HG03060 (cell line): ENCODE results near the gene ATP9A.
"Not testable (repeated sequence)": the region's sequence is repeated elsewhere in the genome, so short reads cannot be mapped to it uniquely, and the experiment has no call there.

ENCODE experiments used
- ATAC-seq: cut with Tn5 transposase; IDR thresholded peaks from one replicate; pipeline ENCODE4 v1.9.1; 2021; ENCODE audit warnings: low read depth, moderate number of reproducible peaks; ENCODE audit not compliant: unreplicated experiment

The ATP9A gene

GRCh38 chr20:51753220-51753619 lies 15.0 kb downstream of the ATP9A start:
- ATAC-seq = not testable (repeated sequence)

DNA sequence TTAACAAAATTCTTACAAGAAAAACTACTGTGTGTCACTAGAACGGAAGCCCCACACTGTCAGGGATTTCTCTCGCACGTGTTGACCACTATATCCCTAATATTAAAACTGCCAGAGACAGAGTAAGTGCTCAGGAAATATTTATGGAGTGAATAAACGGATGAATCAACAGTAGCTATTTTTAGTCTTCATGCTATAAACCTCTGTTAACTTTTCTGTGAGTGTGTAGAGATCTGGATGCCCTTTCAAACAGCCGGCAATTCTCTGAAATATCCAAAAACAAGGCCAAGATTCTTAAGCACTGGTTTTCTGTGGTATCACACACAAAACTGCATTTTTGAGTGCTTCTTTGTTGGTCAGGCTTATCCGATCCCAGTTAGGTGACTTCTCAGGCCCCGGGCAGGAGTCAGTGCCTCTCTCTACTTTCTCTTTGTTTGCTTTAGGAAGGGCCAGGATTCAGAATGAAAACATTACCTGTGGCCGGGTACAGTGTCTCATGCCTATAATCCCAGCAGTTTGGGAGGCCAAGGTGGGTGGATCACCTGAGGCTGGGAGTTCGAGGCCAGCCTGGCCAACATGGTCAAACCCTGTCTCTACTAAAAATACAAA lies 15.7 kb downstream of the ATP9A start:
- ATAC-seq = no peak

DNA sequence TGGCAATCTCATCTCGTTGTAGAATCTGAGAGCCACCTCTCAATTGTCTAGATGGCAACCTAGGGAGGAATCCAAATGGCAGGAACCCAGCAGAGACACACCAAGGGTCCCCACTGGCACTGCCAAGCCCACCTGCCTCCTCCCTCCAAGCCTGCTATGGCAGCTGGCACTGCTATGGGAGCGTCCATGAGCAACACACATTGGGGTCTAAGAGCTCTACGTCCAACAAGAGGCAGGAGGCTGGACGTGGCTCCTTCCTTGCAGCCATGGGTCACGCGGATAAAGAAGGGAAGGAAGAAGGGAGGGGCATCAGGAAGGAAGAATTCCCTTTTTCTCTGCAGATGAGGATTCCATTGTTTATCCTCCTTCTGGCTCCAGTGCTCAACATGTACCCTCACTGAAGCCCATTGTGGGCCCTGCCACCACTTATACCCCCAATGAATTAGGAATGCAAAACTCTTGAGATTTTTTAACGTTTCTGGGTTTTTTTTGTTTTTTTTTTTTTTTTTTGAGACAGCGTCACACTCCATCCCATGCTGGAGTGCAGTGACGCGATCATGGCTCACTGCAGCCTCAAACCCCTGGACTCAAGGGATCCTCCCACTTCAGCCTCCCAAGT lies 17.3 kb downstream of the ATP9A start:
- no peak for ATAC-seq

DNA sequence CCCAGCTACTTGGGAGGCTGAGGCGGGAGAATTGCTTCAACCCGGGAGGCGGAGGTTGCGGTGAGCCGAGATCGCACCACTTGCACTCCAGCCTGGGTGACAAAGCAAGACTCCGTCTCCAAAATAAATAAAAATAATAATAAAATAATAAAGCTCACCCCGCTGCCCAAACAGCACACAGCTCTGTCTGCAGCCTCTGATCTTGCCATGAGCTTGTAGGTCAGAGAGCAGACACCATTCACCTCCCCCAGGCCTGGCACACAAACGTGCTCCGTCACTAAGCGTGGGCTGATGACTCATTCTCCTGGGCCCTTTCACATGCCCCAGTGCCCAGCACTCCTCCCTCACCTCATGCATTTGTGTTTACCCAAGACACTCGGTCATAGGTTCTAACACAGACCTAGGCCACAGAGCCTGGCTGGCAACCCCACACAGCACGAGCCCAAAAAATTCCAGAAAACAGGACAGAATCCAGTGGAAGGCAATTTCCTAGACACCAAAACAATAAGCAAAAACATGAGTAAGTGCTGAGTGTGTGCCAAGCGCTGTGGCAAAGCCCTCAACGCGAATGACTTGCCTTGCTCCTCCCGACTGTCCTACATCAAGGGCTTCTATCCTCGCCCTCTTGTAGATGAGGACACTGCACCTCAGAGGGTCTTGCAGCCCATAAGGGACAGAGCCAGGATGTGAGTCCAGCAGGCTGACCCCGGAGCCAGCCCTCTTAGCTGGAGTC lies 18.0 kb downstream of the ATP9A start:
- peak; percentile 71 for ATAC-seq

GRCh38 chr20:51749674-51750036 lies 18.5 kb downstream of the ATP9A start:
- ATAC-seq = no peak

DNA sequence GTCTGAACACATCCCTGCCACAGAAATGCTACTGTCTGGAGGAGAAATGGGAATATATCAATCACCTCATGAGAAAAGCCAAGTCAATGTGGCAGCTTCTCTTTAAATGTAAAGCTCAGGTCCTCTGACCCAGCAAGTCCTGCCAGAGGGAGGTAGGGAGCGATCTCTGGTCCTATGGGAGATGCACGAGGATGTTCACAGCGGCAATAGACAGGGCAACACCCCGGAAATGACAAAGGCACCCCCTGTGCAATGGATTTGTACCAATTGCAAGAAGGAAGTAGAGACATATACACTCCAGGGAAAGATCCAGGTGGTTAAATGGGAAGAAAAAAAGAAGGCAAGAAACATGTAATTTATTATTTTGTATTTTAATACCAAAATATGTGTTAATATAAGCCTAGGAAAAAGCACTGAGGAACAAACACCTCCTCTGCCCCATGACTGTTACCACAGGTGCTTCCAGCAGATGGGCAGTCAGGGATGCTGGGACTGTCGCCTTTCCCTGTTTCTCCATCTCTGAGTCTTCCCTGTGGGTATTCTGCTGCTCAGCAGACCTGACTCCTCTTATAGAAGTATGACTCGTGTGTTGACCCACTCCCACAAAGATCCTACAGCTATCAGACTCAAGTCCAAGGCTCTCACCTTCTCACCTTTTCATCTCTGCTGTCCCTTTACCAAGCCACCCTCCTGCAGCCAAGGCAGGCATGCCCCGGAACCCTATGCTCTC lies 20.8 kb downstream of the ATP9A start:
- ATAC-seq = no peak

DNA sequence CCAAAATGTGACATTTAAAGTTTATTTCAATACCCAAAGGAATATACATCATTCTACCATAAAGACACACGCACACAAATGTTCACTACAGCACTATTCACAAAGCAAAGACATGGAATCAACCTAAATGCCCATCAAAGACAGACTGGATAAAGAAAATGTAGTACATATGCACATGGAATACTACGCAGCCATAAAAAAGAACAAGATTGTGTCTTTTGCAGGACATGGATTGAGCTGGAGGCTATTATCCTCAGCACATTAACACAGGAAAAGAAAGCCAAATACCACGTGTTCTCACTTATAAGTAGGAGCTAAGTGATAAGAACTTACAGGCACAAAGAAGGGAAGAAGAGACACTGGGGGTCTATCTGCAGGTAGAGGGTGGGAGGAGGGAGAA lies 22.4 kb downstream of the ATP9A start:
- ATAC-seq = no peak

DNA sequence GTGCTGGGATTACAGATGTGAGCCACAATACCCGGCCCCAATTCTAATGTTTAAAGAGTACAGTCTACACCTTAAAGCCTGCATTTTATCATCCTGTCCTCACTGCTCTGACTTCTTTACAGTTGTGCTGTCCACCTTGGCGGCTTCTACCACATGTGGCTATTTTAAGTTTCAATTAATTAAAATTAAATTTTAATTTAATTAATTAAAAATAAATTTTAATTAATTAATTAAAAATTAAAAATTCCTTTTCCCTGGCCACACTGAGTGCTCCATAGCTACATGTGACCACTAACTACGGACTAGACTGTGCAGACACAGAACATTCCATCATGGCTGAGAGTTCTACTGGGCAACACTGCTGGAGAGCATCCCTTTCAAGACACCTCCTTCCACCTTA lies 27.4 kb downstream of the ATP9A start:
- ATAC-seq = no peak

DNA sequence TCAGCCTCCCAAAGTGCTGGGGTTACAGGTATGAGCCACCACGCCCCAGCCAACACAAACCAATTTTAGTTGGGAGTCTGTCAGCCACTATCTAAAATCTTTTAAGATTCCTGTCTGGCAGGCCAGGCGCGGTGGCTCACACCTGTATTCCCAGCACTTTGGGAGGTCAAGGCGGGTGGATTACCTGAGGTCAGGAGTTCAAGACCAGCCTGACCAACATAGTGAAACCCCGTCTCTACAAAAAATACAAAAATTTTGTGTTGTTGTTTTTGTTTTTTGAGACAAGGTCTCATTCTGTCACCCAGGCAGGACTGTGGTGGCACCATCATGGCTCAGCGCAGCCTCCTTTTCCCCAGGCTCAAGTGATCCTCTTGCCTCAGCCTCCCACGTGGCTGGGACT lies 27.9 kb downstream of the ATP9A start:
- ATAC-seq = not testable (repeated sequence)

DNA sequence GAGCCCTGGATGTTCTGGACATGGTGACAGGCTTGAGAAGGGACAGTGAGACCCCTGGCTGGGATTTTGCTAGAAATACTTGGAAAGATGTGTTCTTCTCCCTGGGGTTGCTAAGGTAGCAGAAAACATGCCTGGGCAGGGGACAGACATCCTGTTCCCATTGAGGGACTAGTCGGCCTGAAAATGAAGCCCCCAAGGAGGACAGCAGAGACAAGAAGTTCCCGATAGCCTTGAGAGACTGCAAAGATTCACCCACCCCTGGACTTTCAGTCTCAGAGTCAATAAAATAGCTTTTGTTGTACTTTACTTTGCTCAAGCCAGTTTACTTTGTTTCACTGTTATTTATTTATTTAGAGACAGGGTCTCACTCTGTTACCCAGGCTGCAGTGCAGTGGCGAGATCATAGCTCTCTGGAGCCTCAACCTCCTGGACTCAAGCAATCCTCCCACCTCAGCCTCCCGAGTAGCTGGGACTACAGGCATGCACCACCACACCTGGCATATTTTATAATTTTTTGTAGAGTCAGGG lies 28.4 kb downstream of the ATP9A start:
- no peak for ATAC-seq

DNA sequence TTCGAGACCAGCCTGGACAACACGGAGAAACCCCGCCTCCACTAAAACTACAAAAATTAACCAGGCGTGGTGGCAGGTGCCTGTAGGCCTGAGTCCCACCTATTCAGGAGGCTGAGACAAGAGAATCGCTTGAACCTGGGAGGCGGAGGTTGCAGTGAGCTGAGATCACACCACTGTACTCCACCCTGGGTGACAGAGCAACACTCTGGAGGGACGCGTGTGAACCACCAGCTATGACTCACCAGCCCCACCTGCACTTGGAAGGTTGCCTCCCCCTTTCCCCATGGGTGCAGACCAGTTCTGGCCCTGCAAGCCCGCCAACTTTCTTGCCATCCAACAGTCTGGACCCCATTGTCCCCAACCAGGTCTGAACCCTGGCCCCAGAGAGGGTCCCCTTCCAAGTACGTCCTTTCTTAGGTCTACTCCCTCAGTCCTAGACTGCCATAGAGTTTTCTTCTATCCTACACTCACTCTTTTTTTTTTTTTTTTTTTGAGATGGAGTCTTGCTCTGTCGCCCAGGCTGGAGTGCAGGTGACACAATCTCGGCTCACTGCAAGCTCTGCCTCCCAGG lies 29.2 kb downstream of the ATP9A start:
- no peak for ATAC-seq

DNA sequence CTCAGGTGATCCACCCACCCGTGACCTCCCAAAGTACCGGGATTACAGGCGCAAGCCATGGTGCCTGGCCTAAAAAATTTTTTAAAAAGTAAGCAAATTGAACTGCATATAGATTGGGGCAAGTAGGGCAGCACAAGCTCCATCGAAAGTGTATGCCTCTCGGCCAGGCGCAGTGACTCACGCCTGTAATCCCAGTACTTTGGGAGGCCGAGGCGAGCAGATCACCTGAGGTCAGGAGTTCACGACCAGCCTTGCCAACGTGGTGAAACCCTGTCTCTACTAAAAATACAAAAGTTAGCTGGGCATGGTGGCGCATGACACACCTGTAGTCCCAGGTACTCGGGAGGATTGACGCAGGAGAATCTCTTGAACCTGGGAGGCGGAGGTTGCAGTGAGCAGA lies 29.9 kb downstream of the ATP9A start:
- ATAC-seq = not testable (repeated sequence)

GRCh38 chr20:51736947-51737346 lies 31.2 kb downstream of the ATP9A start:
- ATAC-seq = no peak

DNA sequence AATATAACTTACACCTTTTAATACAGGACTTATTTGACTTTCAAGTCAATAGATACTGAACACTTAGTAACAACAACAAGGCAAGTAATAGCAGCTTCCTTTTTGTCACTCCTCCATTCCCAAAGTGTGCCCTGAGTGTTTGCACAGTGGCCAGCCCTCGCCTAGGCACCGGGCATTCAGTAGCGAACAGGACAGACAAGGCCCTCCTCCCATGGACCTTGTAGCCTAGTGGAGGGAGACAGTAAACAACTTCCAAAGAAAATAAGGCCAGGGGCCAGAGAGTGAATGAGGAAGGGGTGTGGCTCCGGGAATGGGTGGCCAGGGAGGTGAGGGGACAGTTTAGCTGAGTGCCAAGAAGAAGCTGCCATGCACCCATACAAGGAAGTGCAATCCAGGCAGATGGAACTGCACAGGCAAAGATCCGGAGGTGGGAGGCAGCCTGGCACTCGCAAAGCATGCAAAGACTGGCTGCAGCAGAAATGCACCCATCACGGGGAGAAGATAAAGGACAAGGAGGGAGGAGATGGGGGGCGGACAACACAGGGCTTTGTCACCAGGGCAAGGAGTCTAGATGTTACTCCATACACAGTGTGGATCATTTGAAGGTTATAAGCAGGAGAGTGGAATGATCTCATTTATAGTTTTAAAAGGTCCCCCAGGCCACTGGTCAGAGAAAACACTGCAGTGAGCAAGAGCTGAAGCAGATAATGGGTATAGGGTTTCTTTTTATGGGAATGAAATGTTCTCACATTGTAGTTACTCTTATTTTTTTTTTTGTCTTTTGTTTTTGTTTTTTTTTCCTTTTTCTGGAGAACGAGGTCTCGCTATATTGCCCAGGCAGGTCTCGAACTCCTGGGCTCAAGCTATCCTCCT lies 32.2 kb downstream of the ATP9A start:
- ATAC-seq = no peak

DNA sequence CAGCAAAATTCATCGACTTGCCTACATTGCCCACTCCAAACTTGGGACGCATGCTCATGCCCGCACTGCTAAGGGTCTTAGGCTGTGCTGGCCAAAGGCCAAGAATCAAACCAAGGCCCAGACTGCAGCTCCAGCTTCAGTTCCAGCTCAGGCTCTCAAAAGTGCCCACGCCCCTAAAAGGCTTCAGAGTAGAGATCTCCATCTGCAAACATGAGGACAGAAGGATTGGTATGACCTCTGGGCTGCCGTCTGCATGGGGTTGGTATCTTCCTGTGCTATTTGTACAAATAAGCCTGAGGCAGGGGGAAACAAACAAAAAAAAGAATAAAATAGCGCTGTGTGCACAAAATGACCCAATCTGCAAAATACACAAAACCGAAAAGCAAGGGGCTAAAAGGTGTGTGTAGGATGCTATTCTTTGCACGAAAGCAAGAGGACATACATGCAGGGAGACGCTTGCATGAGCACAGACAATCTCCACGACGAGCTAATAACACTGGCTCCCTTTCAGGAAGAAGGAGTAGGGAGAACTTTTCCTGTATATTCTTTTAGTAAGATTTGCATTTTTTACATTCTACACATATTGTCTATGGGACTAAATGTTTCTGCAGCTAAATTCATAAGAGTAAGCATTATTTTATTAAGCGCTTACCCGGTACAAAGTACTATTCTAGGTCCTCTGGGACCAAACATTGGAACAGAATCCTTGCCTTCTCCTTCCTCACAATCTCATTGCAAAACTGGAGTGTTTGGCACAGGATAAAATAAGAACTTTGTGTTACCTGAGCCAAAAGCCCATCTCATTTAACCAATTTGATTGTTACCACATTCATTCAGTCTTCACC lies 33.1 kb downstream of the ATP9A start:
- no peak for ATAC-seq

DNA sequence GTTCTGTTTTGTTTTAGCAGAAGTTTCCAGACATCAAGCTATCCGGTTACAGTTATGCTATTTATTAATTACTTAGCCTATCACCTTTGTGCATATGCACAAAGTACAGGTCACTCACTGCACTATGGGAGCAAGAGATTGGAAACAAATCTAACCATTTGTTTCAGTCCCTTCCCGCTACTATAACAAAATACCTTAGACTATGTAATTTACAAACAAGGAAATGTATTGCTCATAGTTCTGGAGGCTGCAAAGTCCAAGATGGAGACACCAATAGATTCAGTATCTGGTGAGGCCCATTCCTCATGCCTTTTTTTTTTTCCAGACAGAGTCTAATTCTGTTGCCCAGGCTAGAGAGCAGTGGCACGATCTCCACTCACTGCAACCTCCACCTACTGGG lies 35.1 kb downstream of the ATP9A start:
- no peak for ATAC-seq

GRCh38 chr20:51732096-51732791 lies 35.9 kb downstream of the ATP9A start:
- ATAC-seq = no peak

- ATAC-seq = no peak
Measured at GRCh38 chr20:51731731-51732095, 36.5 kb downstream of the ATP9A start.
